HG02678 (cell line): Measurements from ENCODE around the gene PADI6.

Experiments used
- ATAC-seq: cut with Tn5 transposase; IDR thresholded peaks from one replicate; pipeline ENCODE4 v1.9.1; 2021; ENCODE audit warnings: mild to moderate bottlenecking, moderate library complexity; ENCODE audit not compliant: unreplicated experiment

PADI6 gene

GRCh38 chr1:17433261-17433660 lies 61.3 kb downstream of the PADI6 start:
- no peak for ATAC-seq

DNA sequence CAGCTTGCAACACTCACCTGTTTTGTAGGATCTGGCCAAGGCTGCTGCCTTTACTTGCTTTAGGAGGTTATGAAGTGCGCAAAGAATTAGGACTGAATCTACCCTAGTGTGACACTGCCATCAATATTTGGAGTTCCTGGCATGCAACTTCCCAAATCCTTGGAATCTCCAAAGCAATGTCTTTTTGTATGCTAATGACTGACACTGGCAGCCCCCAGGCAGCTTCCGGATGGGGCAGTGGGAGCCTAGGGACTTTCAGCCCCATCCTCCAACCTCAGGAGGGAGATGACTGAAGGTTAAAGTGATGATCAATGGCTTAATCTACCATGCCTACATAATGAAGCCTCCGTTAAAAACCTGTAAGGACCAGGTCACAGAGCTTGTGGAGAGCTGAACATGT lies 62.0 kb downstream of the PADI6 start:
- ATAC-seq, result no peak

GRCh38 chr1:17434601-17435000 lies 62.6 kb downstream of the PADI6 start:
- no peak for ATAC-seq

DNA sequence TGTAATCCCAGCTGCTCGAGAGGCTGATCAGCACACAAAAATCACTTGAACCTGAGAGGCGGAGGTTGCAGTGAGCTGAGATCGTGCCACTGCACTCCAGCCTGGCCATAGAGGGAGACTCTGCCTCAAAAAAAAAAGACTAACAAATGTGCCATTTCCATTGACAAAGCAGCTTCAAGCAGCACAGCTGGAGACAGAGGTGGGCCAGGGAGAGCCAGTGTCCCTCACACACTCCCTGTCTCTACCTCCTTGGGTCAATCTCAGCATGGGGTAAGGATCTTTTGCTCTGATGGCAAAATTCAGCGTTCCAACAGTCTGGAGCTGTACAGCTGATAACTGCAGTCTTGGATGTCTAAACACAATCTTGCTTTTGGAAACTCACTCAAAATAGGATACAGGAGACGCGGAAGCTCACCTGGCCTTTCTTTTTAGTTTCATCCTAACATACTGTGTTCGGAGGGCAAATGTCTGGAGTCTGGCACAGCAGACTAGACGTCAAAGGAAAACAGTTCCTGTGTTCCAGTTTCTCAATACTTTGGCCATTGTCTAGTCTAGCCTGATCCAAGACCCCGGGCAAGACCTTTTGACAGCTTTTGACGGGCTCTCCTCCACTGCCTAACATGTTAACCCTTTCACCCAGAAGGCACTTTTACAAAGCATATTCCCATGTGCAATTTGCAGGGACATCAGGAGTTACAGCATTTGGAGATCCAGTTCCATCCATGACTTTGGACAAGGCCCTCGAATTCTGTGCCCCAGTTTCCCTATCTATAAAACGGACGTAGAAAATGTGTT lies 64.6 kb downstream of the PADI6 start:
- no peak for ATAC-seq

GRCh38 chr1:17437260-17437579 lies 65.2 kb downstream of the PADI6 start:
- no peak for ATAC-seq

DNA sequence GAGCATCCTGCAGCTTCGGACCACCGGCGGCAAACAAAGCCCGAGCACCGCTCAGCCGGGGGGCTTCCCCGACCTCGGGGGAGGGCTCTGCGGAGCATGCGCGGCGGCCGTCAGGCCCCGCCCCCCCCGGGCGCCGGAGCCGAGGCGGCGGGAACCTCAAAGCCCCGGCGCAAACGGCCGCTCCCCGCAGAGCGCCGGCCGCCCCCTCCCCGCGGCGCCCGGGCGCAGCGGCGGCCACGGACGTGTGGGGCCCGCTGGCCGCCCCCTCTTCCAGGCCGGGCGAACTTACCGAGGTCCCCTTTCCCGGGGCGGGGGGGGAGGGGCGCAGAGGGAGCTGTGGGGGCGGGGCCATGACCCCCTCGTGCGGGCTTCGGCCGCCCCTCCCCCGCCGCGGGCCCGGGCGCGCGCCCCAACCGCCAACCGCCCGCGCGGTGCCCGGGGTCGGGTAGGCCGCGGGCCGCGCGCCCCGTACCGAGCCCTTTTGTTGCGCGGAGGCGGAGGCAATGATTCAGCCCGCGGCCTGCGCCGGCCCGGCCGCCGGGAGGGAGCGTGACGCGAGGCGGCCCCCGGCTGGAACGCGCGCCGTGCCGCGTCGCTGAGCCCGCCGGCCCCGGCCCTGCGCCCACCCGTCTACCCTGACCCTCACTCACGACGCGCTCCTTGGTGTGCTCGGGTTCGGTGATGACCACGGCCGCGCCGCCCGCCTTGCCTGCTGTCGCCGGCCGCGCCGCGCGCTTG lies 65.8 kb downstream of the PADI6 start:
- peak; percentile 32 for ATAC-seq

DNA sequence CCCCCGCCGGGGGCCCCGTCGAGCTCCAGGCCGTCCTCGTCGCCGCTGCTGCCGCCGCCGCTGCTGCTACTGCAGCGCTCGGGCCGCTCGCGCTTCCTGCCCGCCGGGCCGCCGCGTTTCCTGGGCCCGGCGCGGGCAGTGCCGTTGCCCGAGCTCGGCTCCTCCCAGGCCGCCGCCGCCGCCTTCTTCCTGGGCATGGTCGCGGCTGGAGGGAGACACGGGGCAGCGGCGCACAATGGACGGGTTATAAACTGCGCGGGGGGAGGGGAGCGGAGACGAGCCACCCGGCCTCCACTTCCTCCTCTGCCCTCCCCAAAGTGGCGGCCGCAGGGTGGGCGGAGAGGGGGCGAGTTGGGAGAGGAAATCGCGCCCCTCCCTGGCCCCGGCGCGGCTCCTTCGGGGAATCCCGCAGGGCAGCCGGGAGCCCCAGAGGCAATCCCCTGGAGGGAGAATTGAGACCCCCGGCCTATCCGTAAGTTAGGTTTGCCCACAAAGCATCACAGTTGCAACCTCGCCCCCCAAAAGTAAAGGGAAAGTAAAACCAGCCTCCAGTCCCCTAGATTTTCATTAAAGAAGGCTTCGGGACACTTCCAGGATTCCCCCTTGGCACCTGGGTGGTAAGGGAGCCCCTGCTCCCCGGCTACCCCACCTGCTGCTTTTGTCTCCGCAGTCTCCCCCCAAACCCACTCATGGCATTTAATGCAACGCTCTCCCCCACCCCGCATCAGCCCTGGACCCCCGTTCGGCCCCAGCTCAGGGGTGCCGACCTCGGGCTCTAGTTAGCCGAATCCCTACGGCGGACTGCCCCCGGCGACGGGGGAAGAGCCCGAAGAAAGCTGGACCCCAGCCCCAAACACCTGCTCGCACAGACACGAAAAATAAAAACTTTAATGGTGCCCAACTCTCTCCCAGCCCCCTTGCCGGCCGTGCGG lies 66.6 kb downstream of the PADI6 start:
- ATAC-seq, result peak; percentile 45

DNA sequence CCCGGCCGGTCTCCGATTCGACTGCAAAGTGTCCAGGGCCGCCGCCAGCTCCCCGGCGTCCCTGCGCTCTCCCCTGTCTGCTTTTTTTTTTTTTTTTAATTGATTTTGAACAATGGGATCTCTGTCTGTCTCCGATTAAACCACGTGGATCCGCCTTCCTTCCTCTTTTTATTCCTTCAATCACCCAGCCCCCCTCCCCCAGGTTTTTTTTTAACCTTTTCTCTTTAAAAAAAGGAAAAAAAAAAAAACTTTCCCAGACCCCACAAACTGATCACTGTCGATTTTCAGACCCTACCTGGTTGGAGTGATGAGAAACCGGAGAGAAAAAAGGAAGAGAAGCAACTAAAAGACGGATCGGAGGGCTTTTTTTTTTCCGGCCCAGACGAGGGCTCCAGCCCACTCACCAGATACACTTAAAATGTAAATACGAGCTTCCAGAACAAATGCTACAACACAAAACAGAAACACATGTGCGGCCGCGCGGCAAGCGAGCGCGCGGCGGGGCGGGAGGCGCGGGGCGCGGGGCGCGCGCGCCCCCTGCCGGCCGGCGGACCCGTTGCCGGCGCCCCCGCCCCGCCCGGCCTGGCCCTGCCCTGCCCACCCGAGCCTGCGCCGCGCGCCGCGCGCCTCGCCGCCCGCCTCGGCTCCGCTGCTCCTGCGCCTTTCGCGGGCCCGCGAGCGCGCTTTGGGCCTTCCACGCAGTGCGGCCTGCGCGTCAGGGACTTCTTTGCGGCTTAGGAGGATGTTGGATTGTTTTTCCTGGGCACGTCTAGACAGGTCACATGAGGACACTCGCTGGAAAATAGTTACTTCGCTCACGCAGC lies 67.5 kb downstream of the PADI6 start, which contains the start of gene RCC2:
RCC2 (minus strand) TSS at position 428 of the 824 bp plus-strand sequence. CDS start 1,163 bp downstream, outside the sequence.
- peak; percentile 54 for ATAC-seq

DNA sequence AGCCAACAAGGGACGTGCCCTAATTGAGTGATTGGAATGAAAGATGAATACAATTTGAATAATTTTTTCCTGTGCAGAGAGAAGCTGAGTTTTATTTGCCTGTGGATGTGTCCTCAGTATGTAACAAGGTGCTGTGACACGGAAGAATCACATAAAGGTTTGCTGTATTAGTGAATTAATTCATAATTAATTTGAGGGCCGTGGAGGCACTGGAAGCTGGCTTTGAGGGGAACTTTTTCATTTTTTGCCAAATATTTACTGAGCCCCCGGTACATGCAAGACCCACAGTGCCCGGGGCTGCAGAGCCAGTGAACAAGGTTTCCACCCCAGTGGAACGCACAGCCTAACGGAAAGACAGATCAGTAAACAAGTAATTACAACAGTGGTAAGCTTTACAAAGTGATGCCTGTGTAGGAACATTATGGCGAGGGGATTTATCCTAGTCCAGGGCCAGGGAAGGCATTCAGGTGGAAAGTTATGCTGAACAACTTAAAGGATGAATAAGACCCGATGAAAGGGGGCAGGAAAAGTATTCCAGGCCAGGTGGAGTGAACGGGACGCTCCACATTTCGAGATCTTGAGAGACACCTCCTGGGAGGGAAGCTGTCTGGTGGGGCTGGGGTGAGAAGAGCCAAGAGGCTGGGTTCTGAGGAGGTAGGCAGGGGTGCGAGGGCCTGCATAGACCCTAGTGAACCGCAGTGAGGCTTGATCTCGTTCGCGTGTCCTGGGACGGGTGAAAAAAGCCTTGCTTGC lies 68.3 kb downstream of the PADI6 start:
- no peak for ATAC-seq

- ATAC-seq, result no peak
Observed at GRCh38 chr1:17440827-17441168, 68.8 kb downstream of the PADI6 start.

- ATAC-seq, result no peak
Observed at GRCh38 chr1:17441265-17441992, 69.4 kb downstream of the PADI6 start.

DNA sequence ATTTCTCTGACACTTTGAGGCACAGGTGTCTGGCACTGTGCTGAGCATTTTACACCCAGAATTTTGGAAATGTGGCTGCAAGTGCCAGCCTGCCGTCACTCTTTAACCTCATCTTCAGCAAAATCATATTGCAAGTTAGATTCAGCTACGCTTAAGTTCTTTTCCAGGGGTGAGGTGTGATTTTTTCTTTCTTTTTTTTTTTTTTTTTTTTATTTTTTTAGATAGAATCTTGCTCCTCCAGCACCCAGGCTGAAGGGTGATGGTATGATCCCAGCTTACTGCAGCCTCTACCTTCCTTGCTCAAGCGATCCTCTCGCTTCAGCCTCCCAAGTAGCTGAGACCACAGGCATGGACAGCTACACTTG lies 70.0 kb downstream of the PADI6 start:
- no peak for ATAC-seq

- ATAC-seq, result no peak
Observed at GRCh38 chr1:17442841-17443240, 70.8 kb downstream of the PADI6 start.

GRCh38 chr1:17447501-17447992 lies 75.6 kb downstream of the PADI6 start:
- ATAC-seq, result no peak
